Panc1 (cell line): Measurements from ENCODE around the gene VIPR2. TPM values are rescaled to one million over a fixed set of nuclear protein-coding genes. Genes with fewer than 3 reads are reported as not detected.
"Not testable (repeated sequence)": the region's sequence is repeated elsewhere in the genome, so short reads cannot be mapped to it uniquely, and the experiment has no call there.

Source experiments
- ATAC-seq: fragments of 200-7000 bp; cut with Tn5 transposase; 2 replicates; pipeline ENCODE4 v1.9.1; 2020; ENCODE audit warnings: mild to moderate bottlenecking, moderate library complexity
- BruUV-seq: library from RNA; stranded (reverse); fragments of 400-500 nt; replicated peaks from 2 replicates; lab custom pipeline; 2021; lab: Mats Ljungman, UMichigan
- CTCF ChIA-PET: fragments of 300-600 bp; sonication (Branson Sonifier 250); formaldehyde crosslinking; loops from one replicate; lab custom pipeline; 2022; ENCODE audit warnings: antibody characterized with exemption; lab: Charles Lee
- POLR2A ChIA-PET: fragments of 300-600 bp; sonication (Branson Sonifier 250); formaldehyde crosslinking; loops from one replicate; lab custom pipeline; 2022; ENCODE audit warnings: antibody characterized with exemption; lab: Charles Lee
- DNase-seq: peaks from one replicate; pipeline ENCODE4 v3.0.0-alpha.2; 2010; ENCODE audit warnings: low read depth, low spot score
- H3K27ac ChIP-seq: 2 replicates; pipeline ENCODE4 v1.5.1; 2011; ENCODE audit warnings: mild to moderate bottlenecking, low read length, inconsistent platforms
- H3K27me3 ChIP-seq: fragments of 200-500 bp; sonication (Bioruptor generic); 2 replicates; pipeline ENCODE4 v1.6.0; 2014; ENCODE audit warnings: low read length, inconsistent platforms; ENCODE audit not compliant: control insufficient read depth, insufficient read depth
- H3K36me3 ChIP-seq: fragments of 200-500 bp; sonication (Bioruptor generic); 2 replicates; pipeline ENCODE4 v1.5.1; 2014; ENCODE audit warnings: inconsistent platforms, mild to moderate bottlenecking, low read length, moderate library complexity; ENCODE audit not compliant: control insufficient read depth, insufficient read depth
- H3K4me1 ChIP-seq: 2 replicates; pipeline ENCODE4 v1.5.1; 2011; ENCODE audit warnings: inconsistent platforms, mild to moderate bottlenecking, low read length, moderate library complexity; ENCODE audit not compliant: control insufficient read depth, insufficient read depth
- H3K4me3 ChIP-seq, 2 experiments: 2 replicates each; pipeline ENCODE4 v1.5.1; 2011 to 2012; ENCODE audit warnings: low read depth in 2 of 2, low read length in 2 of 2, mild to moderate bottlenecking in 2 of 2, inconsistent platforms in 1 of 2, moderate library complexity in 1 of 2
- H3K9me3 ChIP-seq: fragments of 200-500 bp; sonication (Bioruptor generic); 2 replicates; pipeline ENCODE4 v1.5.1; 2014; ENCODE audit warnings: low read depth, mild to moderate bottlenecking, inconsistent platforms, low read length, moderate library complexity; ENCODE audit not compliant: control insufficient read depth, insufficient read depth
- POLR2AphosphoS5 ChIP-seq: IDR thresholded peaks from 2 replicates; pipeline ENCODE4 v1.6.1; 2012; ENCODE audit warnings: mild to moderate bottlenecking, low read depth, low read length, moderate library complexity
- SIN3A ChIP-seq: IDR thresholded peaks from 2 replicates; pipeline ENCODE4 v1.6.1; 2012; ENCODE audit warnings: low read depth, mild to moderate bottlenecking, low read length, moderate library complexity, borderline replicate concordance; ENCODE audit not compliant: insufficient read depth
- TCF7L2 ChIP-seq: IDR thresholded peaks from 2 replicates; pipeline ENCODE4 v1.6.1; 2011; ENCODE audit warnings: mild to moderate bottlenecking, low read depth, low read length, inconsistent platforms
- in situ Hi-C: cut with HindIII; loops from 2 replicates; pipeline ENCODE4 v1.10.0; 2016; ENCODE audit warnings: low sequenced_read_pairs, low pct_unique_long_range_greater_than_20kb
- intact Hi-C: fragments of 100-400 bp; cut with micrococcal nuclease; formaldehyde crosslinking; loops from one replicate; pipeline ENCODE4 v1.10.0; 2022; ENCODE audit not compliant: unreplicated experiment
- total RNA-seq: library from RNA; stranded (reverse); gene quantifications from one replicate; pipeline ENCODE4 v1.2.1, GENCODE V29; 2021; ENCODE audit not compliant: unreplicated experiment
- TF ChIP-seq, protein P1 (sequence below): fragments of 450-650 bp; IDR thresholded peaks from 2 replicates; pipeline ENCODE4 v1.5.1; 2017; ENCODE audit warnings: mild to moderate bottlenecking
- TF ChIP-seq, protein P2 (sequence below), 2 experiments: IDR thresholded peaks; 2 replicates each; pipeline ENCODE4 v1.6.1; 2011 to 2012; ENCODE audit warnings: low read depth in 2 of 2, control low read depth in 1 of 2, low read length in 1 of 2, mild to moderate bottlenecking in 1 of 2, moderate library complexity in 1 of 2; ENCODE audit not compliant: insufficient read depth in 1 of 2

Gene VIPR2
- total RNA-seq, 1 experiment from 2014 or later: not detected

DNA sequence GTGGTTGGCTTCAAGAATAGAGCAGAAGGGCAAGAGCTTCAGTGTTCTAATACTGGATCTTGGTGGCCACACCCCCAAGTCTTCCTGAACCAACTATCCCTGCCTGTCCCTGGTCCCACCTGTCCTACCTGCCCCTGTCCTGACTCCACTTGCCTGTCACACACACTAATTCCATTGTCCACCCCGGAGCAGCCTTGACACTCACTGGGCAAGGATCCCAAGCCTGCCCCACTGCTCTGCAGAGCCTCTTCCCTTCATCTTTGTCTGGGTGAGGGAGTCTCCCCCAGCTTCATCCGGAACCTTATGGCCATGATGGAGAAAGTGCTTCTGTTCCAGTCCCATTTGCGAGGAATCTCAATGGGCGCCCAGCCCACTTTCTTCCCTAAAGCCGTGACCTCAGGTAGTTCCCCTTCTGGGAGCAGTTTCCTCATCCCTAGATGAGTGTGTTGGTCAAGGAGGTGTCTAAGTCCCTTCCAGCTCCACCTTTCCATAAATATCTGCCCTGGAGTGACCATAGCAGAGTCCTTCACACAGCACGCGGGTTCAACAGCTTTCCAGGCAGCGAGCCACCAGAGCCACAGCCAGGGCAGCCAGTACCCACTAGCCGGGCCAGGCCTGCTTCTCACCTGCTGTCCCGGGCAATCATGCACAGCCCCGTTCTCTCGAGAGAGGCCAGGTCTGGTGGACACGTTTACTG lies 61.5 kb downstream of the VIPR2 start:
- Histone ChIP-seq H3K9me3 (no peaks in the 10 kb centered on the region), H3K36me3 (no peaks in the 10 kb centered on the region), H3K27ac (no peak overlapping the region), H3K4me3 (no peak overlapping the region), H3K4me1 (no peaks in the 10 kb centered on the region), H3K27me3 (peaks cover 7% of the 10 kb centered on the region; the same call in 1 of the 2 replicates)
- CTCF ChIA-PET: no interaction called here
- TF ChIP-seq, protein P1, sequence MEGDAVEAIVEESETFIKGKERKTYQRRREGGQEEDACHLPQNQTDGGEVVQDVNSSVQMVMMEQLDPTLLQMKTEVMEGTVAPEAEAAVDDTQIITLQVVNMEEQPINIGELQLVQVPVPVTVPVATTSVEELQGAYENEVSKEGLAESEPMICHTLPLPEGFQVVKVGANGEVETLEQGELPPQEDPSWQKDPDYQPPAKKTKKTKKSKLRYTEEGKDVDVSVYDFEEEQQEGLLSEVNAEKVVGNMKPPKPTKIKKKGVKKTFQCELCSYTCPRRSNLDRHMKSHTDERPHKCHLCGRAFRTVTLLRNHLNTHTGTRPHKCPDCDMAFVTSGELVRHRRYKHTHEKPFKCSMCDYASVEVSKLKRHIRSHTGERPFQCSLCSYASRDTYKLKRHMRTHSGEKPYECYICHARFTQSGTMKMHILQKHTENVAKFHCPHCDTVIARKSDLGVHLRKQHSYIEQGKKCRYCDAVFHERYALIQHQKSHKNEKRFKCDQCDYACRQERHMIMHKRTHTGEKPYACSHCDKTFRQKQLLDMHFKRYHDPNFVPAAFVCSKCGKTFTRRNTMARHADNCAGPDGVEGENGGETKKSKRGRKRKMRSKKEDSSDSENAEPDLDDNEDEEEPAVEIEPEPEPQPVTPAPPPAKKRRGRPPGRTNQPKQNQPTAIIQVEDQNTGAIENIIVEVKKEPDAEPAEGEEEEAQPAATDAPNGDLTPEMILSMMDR: no peak
- TF ChIP-seq, protein P2, sequence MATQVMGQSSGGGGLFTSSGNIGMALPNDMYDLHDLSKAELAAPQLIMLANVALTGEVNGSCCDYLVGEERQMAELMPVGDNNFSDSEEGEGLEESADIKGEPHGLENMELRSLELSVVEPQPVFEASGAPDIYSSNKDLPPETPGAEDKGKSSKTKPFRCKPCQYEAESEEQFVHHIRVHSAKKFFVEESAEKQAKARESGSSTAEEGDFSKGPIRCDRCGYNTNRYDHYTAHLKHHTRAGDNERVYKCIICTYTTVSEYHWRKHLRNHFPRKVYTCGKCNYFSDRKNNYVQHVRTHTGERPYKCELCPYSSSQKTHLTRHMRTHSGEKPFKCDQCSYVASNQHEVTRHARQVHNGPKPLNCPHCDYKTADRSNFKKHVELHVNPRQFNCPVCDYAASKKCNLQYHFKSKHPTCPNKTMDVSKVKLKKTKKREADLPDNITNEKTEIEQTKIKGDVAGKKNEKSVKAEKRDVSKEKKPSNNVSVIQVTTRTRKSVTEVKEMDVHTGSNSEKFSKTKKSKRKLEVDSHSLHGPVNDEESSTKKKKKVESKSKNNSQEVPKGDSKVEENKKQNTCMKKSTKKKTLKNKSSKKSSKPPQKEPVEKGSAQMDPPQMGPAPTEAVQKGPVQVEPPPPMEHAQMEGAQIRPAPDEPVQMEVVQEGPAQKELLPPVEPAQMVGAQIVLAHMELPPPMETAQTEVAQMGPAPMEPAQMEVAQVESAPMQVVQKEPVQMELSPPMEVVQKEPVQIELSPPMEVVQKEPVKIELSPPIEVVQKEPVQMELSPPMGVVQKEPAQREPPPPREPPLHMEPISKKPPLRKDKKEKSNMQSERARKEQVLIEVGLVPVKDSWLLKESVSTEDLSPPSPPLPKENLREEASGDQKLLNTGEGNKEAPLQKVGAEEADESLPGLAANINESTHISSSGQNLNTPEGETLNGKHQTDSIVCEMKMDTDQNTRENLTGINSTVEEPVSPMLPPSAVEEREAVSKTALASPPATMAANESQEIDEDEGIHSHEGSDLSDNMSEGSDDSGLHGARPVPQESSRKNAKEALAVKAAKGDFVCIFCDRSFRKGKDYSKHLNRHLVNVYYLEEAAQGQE (IDR thresholded peaks at IDR 0.05; ENCODE audit: insufficient read depth in 1 of 2, low read depth in 2 of 2, low read length in 1 of 2): no peak
- TF ChIP-seq SIN3A: no peak
- TF ChIP-seq TCF7L2: no peak
- TF ChIP-seq POLR2AphosphoS5: no peak
- ATAC-seq (no peak), DNase-seq (no peak)
- no TSS peak for BruUV-seq
- intact Hi-C loops: no loop called here
- POLR2A ChIA-PET: no interaction called here
- in situ Hi-C loops: no loop called here

DNA sequence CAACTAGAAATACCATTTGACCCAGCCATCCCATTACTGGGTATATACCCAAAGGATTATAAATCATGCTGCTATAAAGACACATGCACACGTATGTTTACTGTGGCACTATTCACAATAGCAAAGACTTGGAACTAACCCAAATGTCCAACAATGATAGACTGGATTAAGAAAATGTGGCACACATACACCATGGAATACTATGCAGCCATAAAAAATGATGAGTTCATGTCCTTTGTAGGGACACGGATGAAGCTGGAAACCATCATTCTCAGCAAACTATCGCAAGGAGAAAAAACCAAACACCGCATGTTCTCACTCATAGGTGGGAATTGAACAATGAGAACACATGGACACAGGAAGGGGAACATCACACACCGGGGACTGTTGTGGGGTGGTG lies 62.6 kb downstream of the VIPR2 start:
- H3K9me3 ChIP-seq, DNase-seq, ATAC-seq, intact Hi-C loops, H3K27ac ChIP-seq, BruUV-seq, H3K4me3 ChIP-seq, H3K4me1 ChIP-seq, POLR2A ChIA-PET, H3K36me3 ChIP-seq, in situ Hi-C loops, CTCF ChIA-PET: not testable (repeated sequence)
- H3K27me3 ChIP-seq: peaks cover 10% of the 10 kb centered on the region; the same call in 1 of the 2 replicates

DNA sequence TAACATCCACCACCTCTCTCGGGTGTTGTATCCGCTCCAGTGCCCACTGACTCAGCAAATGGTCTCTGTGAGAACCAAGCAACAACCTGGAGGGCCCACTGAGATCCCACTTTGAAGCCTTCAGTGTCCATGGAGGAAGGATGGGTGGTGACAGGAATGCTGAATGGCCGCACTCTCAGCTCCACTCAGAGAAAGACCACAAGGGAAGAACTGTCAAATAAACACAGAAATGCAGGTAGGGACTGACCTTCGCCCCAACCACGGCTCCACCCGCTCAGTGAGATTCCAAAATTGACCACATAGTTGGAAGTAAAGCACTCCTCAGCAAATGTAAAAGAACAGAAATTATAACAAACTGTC lies 65.8 kb downstream of the VIPR2 start:
- BruUV-seq: no TSS peak
- intact Hi-C loops: no loop called here
- Histone ChIP-seq H3K27me3 (peaks cover 15% of the 10 kb centered on the region), H3K36me3 (no peaks in the 10 kb centered on the region), H3K27ac (no peak overlapping the region), H3K4me3 (no peak overlapping the region), H3K4me1 (no peaks in the 10 kb centered on the region), H3K9me3 (no peaks in the 10 kb centered on the region)
- ATAC-seq (no peak), DNase-seq (no peak)
- in situ Hi-C loops: no loop called here
- TF ChIP-seq, protein P2 (IDR thresholded peaks at IDR 0.05; ENCODE audit: insufficient read depth in 1 of 2, low read depth in 2 of 2, low read length in 1 of 2): no peak
- TF ChIP-seq, protein P1: no peak
- TF ChIP-seq SIN3A (no peak), TCF7L2 (no peak), POLR2AphosphoS5 (no peak)
- CTCF ChIA-PET: no interaction called here
- POLR2A ChIA-PET: no interaction called here
